ENCODE measurements around the gene CTSL.

DNA sequence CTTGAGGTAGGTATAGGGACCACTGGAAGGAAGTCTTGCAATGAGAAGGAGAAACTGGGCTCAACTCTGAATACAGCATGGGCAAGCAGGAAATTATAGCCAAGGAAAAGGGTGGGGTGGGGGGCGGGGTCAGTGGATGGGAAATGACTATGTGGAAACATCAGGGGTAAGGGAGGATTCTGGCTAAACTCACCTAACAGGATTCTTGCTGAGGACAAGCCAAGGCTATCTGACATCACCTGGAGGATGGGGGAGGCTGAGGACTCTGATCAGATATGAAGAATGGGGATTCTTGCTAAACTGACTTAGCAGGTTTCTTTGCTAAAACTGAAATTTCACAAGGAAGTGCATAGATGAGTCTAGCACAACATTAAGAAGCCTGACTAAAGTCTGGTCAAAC lies 40.8 kb downstream of the CTSL start:
- TF ChIP-seq, protein P1, sequence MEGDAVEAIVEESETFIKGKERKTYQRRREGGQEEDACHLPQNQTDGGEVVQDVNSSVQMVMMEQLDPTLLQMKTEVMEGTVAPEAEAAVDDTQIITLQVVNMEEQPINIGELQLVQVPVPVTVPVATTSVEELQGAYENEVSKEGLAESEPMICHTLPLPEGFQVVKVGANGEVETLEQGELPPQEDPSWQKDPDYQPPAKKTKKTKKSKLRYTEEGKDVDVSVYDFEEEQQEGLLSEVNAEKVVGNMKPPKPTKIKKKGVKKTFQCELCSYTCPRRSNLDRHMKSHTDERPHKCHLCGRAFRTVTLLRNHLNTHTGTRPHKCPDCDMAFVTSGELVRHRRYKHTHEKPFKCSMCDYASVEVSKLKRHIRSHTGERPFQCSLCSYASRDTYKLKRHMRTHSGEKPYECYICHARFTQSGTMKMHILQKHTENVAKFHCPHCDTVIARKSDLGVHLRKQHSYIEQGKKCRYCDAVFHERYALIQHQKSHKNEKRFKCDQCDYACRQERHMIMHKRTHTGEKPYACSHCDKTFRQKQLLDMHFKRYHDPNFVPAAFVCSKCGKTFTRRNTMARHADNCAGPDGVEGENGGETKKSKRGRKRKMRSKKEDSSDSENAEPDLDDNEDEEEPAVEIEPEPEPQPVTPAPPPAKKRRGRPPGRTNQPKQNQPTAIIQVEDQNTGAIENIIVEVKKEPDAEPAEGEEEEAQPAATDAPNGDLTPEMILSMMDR (conservative IDR thresholded peaks at IDR 0.05; ENCODE audit: low read depth, low read length), result no peak
- TF ChIP-seq EZH2 (IDR thresholded peaks at IDR 0.05; ENCODE audit: borderline replicate concordance, low read depth, low read length, poor library complexity, severe bottlenecking), result no peak

All from A673 (cell line).